ENCODE data around the gene C11orf86.
"Not testable (repeated sequence)": the region's sequence is repeated elsewhere in the genome, so short reads cannot be mapped to it uniquely, and the experiment has no call there.

C11orf86 gene

GRCh38 chr11:66988741-66989140 lies 13.6 kb downstream of the C11orf86 start:
- DNase-seq (ENCODE audit: low read depth, low spot score): not testable (repeated sequence)

- not testable (repeated sequence) for DNase-seq (ENCODE audit: low read depth, low spot score)
Observed at GRCh38 chr11:66989360-66989759, 14.3 kb downstream of the C11orf86 start.

GRCh38 chr11:66992041-66992440 lies 16.9 kb downstream of the C11orf86 start:
- no peak for DNase-seq (ENCODE audit: low read depth, low spot score)

GRCh38 chr11:66996609-66997273 lies 21.6 kb downstream of the C11orf86 start:
- DNase-seq (ENCODE audit: low read depth, low spot score): peak; percentile 55

- no peak for DNase-seq (ENCODE audit: low read depth, low spot score)
Observed at GRCh38 chr11:66999555-66999954, 24.5 kb downstream of the C11orf86 start.

- DNase-seq (ENCODE audit: low read depth, low spot score): no peak
Observed at GRCh38 chr11:67001332-67001731, 26.2 kb downstream of the C11orf86 start.

- DNase-seq (ENCODE audit: low read depth, low spot score): peak; percentile 50
Observed at GRCh38 chr11:67002297-67002913, 27.3 kb downstream of the C11orf86 start.

- DNase-seq (ENCODE audit: low read depth, low spot score): no peak
Observed at GRCh38 chr11:67002921-67003411, 27.9 kb downstream of the C11orf86 start.

- DNase-seq (ENCODE audit: low read depth, low spot score): not testable (repeated sequence)
Observed at GRCh38 chr11:67005200-67005599, 30.1 kb downstream of the C11orf86 start.

GRCh38 chr11:67006029-67006884 lies 31.2 kb downstream of the C11orf86 start:
- DNase-seq (ENCODE audit: low read depth, low spot score): peak; percentile 74

GRCh38 chr11:67007126-67007525 lies 32.0 kb downstream of the C11orf86 start:
- DNase-seq (ENCODE audit: low read depth, low spot score): no peak

- no peak for DNase-seq (ENCODE audit: low read depth, low spot score)
Observed at GRCh38 chr11:67010296-67010905, 35.3 kb downstream of the C11orf86 start.

- DNase-seq (ENCODE audit: low read depth, low spot score): no peak
Observed at GRCh38 chr11:67013511-67014045, 38.5 kb downstream of the C11orf86 start.

- DNase-seq (ENCODE audit: low read depth, low spot score): no peak
Observed at GRCh38 chr11:67014343-67014742, 39.2 kb downstream of the C11orf86 start.

GRCh38 chr11:67015048-67015447 lies 39.9 kb downstream of the C11orf86 start:
- no peak for DNase-seq (ENCODE audit: low read depth, low spot score)

- no peak for DNase-seq (ENCODE audit: low read depth, low spot score)
Observed at GRCh38 chr11:67016550-67016949, 41.4 kb downstream of the C11orf86 start.

- no peak for DNase-seq (ENCODE audit: low read depth, low spot score)
Observed at GRCh38 chr11:67020949-67021348, 45.8 kb downstream of the C11orf86 start.

- DNase-seq (ENCODE audit: low read depth, low spot score): no peak
Observed at GRCh38 chr11:67022341-67022933, 47.3 kb downstream of the C11orf86 start.

GRCh38 chr11:67022961-67023956 lies 48.2 kb downstream of the C11orf86 start, which contains the start of gene SYT12:
TSS of gene SYT12 (plus strand) at chr11:67023134. CDS start at chr11:67030145, 7,011 bp downstream.
- no peak for DNase-seq (ENCODE audit: low read depth, low spot score)

GRCh38 chr11:67023957-67024353 lies 48.9 kb downstream of the C11orf86 start:
- no peak for DNase-seq (ENCODE audit: low read depth, low spot score)

Measured in ELF-1 (cell line).